ENCODE results near the gene PPP1R16B.

PPP1R16B gene

GRCh38 chr20:38920411-38920810 is 114.9 kb downstream of the PPP1R16B start:
- no peak overlapping the region for H2BK5ac ChIP-seq (ENCODE audit: low read depth, low read length, poor library complexity)
- H4K8ac ChIP-seq (ENCODE audit: low read depth, low read length), result no peak overlapping the region
- no peaks in the 10 kb centered on the region for H3K4me1 ChIP-seq (ENCODE audit: control insufficient read depth in 1 of 2, insufficient read depth in 2 of 2, low read length in 2 of 2)
- no peak overlapping the region for H2AFZ ChIP-seq (ENCODE audit: insufficient read depth, low read length, poor library complexity)
- H3K18ac ChIP-seq (ENCODE audit: low read length), result no peak overlapping the region
- no peak overlapping the region for H3K4me3 ChIP-seq (ENCODE audit: low read depth, low read length)
- H3K23ac ChIP-seq (ENCODE audit: low read length), result no peak overlapping the region
- H3K79me1 ChIP-seq (ENCODE audit: low read length), result no peaks in the 10 kb centered on the region
- H3K9ac ChIP-seq (ENCODE audit: low read length), result no peak overlapping the region
- no peak for DNase-seq
- H4K12ac ChIP-seq (ENCODE audit: low read depth, low read length), result no peak overlapping the region
- H2BK120ac ChIP-seq (ENCODE audit: insufficient read depth, low read length, poor library complexity), result no peak overlapping the region
- no peak overlapping the region for H3K27ac ChIP-seq (ENCODE audit: low read depth, low read length)
- no CpG with 5 or more reads among the region's 3 CpGs for WGBS (ENCODE audit: extremely low coverage, insufficient coverage, insufficient read length)
- H3K27me3 ChIP-seq (ENCODE audit: insufficient read depth, low read length), result no peaks in the 10 kb centered on the region
- H3K9me3 ChIP-seq (ENCODE audit: insufficient read depth, low read depth, low read length), result no peaks in the 10 kb centered on the region
- H4K91ac ChIP-seq (ENCODE audit: low read depth, low read length), result no peak overlapping the region
- no peaks in the 10 kb centered on the region for H3K79me2 ChIP-seq (ENCODE audit: control insufficient read depth, insufficient read depth, low read length, poor library complexity)
- H3K36me3 ChIP-seq (ENCODE audit: control insufficient read depth in 1 of 2, insufficient read depth in 2 of 2, low read length in 2 of 2), result no peaks in the 10 kb centered on the region
- no peak overlapping the region for H2BK12ac ChIP-seq (ENCODE audit: low read length)
- H3K14ac ChIP-seq (ENCODE audit: low read length), result no peak overlapping the region
- H3K4ac ChIP-seq (ENCODE audit: low read depth, low read length), result no peak overlapping the region
- H3K4me2 ChIP-seq (ENCODE audit: low read length), result no peak overlapping the region
- H2AK5ac ChIP-seq (ENCODE audit: low read length), result no peak overlapping the region

GRCh38 chr20:38920851-38921250 is 115.4 kb downstream of the PPP1R16B start:
- Histone ChIP-seq H3K9ac (ENCODE audit: low read length) (no peak overlapping the region), H3K23ac (ENCODE audit: low read length) (no peak overlapping the region), H3K4me2 (ENCODE audit: low read length) (no peak overlapping the region), H3K79me2 (ENCODE audit: control insufficient read depth, insufficient read depth, low read length, poor library complexity) (no peaks in the 10 kb centered on the region), H4K8ac (ENCODE audit: low read depth, low read length) (no peak overlapping the region), H4K12ac (ENCODE audit: low read depth, low read length) (no peak overlapping the region), H3K4me3 (ENCODE audit: low read depth, low read length) (no peak overlapping the region), H3K27me3 (ENCODE audit: insufficient read depth, low read length) (no peaks in the 10 kb centered on the region), H3K18ac (ENCODE audit: low read length) (no peak overlapping the region), H3K9me3 (ENCODE audit: insufficient read depth, low read depth, low read length) (no peaks in the 10 kb centered on the region), H3K36me3 (ENCODE audit: control insufficient read depth in 1 of 2, insufficient read depth in 2 of 2, low read length in 2 of 2) (no peaks in the 10 kb centered on the region), H2BK12ac (ENCODE audit: low read length) (no peak overlapping the region), H2AK5ac (ENCODE audit: low read length) (no peak overlapping the region), H3K14ac (ENCODE audit: low read length) (no peak overlapping the region), H2BK120ac (ENCODE audit: insufficient read depth, low read length, poor library complexity) (no peak overlapping the region), H3K27ac (ENCODE audit: low read depth, low read length) (no peak overlapping the region), H3K79me1 (ENCODE audit: low read length) (no peaks in the 10 kb centered on the region), H2AFZ (ENCODE audit: insufficient read depth, low read length, poor library complexity) (no peak overlapping the region), H2BK5ac (ENCODE audit: low read depth, low read length, poor library complexity) (no peak overlapping the region), H3K4ac (ENCODE audit: low read depth, low read length) (no peak overlapping the region), H3K4me1 (ENCODE audit: control insufficient read depth in 1 of 2, insufficient read depth in 2 of 2, low read length in 2 of 2) (no peaks in the 10 kb centered on the region), H4K91ac (ENCODE audit: low read depth, low read length) (no peak overlapping the region)
- no CpG with 5 or more reads among the region's 9 CpGs for WGBS (ENCODE audit: extremely low coverage, insufficient coverage, insufficient read length)
- DNase-seq, result peak; percentile 75 to 87

- Histone ChIP-seq H3K27ac (ENCODE audit: low read depth, low read length) (no peak overlapping the region), H2AFZ (ENCODE audit: insufficient read depth, low read length, poor library complexity) (no peak overlapping the region), H3K4me2 (ENCODE audit: low read length) (no peak overlapping the region), H3K4me3 (ENCODE audit: low read depth, low read length) (no peak overlapping the region), H2BK5ac (ENCODE audit: low read depth, low read length, poor library complexity) (no peak overlapping the region), H3K23ac (ENCODE audit: low read length) (no peak overlapping the region), H3K9me3 (ENCODE audit: insufficient read depth, low read depth, low read length) (no peaks in the 10 kb centered on the region), H2BK12ac (ENCODE audit: low read length) (no peak overlapping the region), H4K91ac (ENCODE audit: low read depth, low read length) (no peak overlapping the region), H3K27me3 (ENCODE audit: insufficient read depth, low read length) (no peaks in the 10 kb centered on the region), H4K8ac (ENCODE audit: low read depth, low read length) (no peak overlapping the region), H3K18ac (ENCODE audit: low read length) (no peak overlapping the region), H2BK120ac (ENCODE audit: insufficient read depth, low read length, poor library complexity) (no peak overlapping the region), H3K79me2 (ENCODE audit: control insufficient read depth, insufficient read depth, low read length, poor library complexity) (peaks cover 14% of the 10 kb centered on the region), H3K79me1 (ENCODE audit: low read length) (peaks cover 6% of the 10 kb centered on the region), H3K4me1 (ENCODE audit: control insufficient read depth in 1 of 2, insufficient read depth in 2 of 2, low read length in 2 of 2) (peaks cover 7 to 17% of the 10 kb centered on the region in 2 experiments), H3K14ac (ENCODE audit: low read length) (no peak overlapping the region), H4K12ac (ENCODE audit: low read depth, low read length) (no peak overlapping the region), H3K9ac (ENCODE audit: low read length) (no peak overlapping the region), H2AK5ac (ENCODE audit: low read length) (no peak overlapping the region), H3K4ac (ENCODE audit: low read depth, low read length) (no peak overlapping the region), H3K36me3 (ENCODE audit: control insufficient read depth in 1 of 2, insufficient read depth in 2 of 2, low read length in 2 of 2) (no peaks in the 10 kb centered on the region)
- WGBS (ENCODE audit: extremely low coverage, insufficient coverage, insufficient read length), result no CpG with 5 or more reads among the region's 2 CpGs
- no peak for DNase-seq
These were observed 119.2 kb downstream of the PPP1R16B start for GRCh38 chr20:38924718-38925117.

GRCh38 chr20:38926142-38926933 is 120.8 kb downstream of the PPP1R16B start, which contains the start of gene FAM83D:
Gene FAM83D, plus strand, starts transcription at chr20:38926417. Its CDS starts 26 bp downstream, at chr20:38926443.
- H4K8ac ChIP-seq (ENCODE audit: low read depth, low read length), result peak within 1 kb of the TSS; percentile 55
- peaks cover 7 to 17% of the 10 kb centered on the region in 2 experiments for H3K4me1 ChIP-seq (ENCODE audit: control insufficient read depth in 1 of 2, insufficient read depth in 2 of 2, low read length in 2 of 2)
- H3K79me2 ChIP-seq (ENCODE audit: control insufficient read depth, insufficient read depth, low read length, poor library complexity), result peaks cover 16% of the 10 kb centered on the region
- no CpG with 5 or more reads among the region's 95 CpGs for WGBS (ENCODE audit: extremely low coverage, insufficient coverage, insufficient read length)
- no peak within 1 kb of the TSS for H3K27ac ChIP-seq (ENCODE audit: low read depth, low read length)
- DNase-seq, result peak; percentile 95 to 98
- H3K9ac ChIP-seq (ENCODE audit: low read length), result peak within 1 kb of the TSS; percentile 90
- H3K27me3 ChIP-seq (ENCODE audit: insufficient read depth, low read length), result no peaks in the 10 kb centered on the region
- H3K18ac ChIP-seq (ENCODE audit: low read length), result peak within 1 kb of the TSS; percentile 92
- peak within 1 kb of the TSS; percentile 2 for H4K12ac ChIP-seq (ENCODE audit: low read depth, low read length)
- peak within 1 kb of the TSS; percentile 96 for H3K4ac ChIP-seq (ENCODE audit: low read depth, low read length)
- H3K9me3 ChIP-seq (ENCODE audit: insufficient read depth, low read depth, low read length), result no peaks in the 10 kb centered on the region
- H2AK5ac ChIP-seq (ENCODE audit: low read length), result no peak within 1 kb of the TSS
- peak within 1 kb of the TSS; percentile 2 for H2BK5ac ChIP-seq (ENCODE audit: low read depth, low read length, poor library complexity)
- H2BK120ac ChIP-seq (ENCODE audit: insufficient read depth, low read length, poor library complexity), result peak within 1 kb of the TSS; percentile 8
- no peak within 1 kb of the TSS for H2BK12ac ChIP-seq (ENCODE audit: low read length)
- H3K14ac ChIP-seq (ENCODE audit: low read length), result peak within 1 kb of the TSS; percentile 52
- H3K4me2 ChIP-seq (ENCODE audit: low read length), result peak within 1 kb of the TSS; percentile 99
- H3K36me3 ChIP-seq (ENCODE audit: control insufficient read depth in 1 of 2, insufficient read depth in 2 of 2, low read length in 2 of 2), result peaks cover 0 to 3% of the 10 kb centered on the region in 2 experiments
- peak within 1 kb of the TSS; percentile 76 for H4K91ac ChIP-seq (ENCODE audit: low read depth, low read length)
- H2AFZ ChIP-seq (ENCODE audit: insufficient read depth, low read length, poor library complexity), result peak within 1 kb of the TSS; percentile 58
- no peak within 1 kb of the TSS for H3K23ac ChIP-seq (ENCODE audit: low read length)
- peaks cover 6% of the 10 kb centered on the region for H3K79me1 ChIP-seq (ENCODE audit: low read length)
- H3K4me3 ChIP-seq (ENCODE audit: low read depth, low read length), result peak within 1 kb of the TSS; percentile 95

Measured in trophoblast cell (in vitro differentiated cells and primary cell).